Smooth muscle cell (in vitro differentiated cells): ENCODE data around the gene GPR142. TPM values are rescaled to one million over a fixed set of nuclear protein-coding genes. Genes with fewer than 3 reads are reported as not detected.

Experiments used
- DNase-seq: peaks from one replicate; lab custom pipeline; 2025; ENCODE audit not compliant: unreplicated experiment; lab: John Stamatoyannopoulos, UW
- H2AFZ ChIP-seq: fragments of 200-600 bp; sonication (generic); 2 replicates; pipeline ENCODE4 v1.6.0; 2016; ENCODE audit warnings: antibody characterized with exemption, low read depth, mild to moderate bottlenecking
- H3F3A ChIP-seq: fragments of 200-600 bp; sonication (generic); 2 replicates; pipeline ENCODE4 v1.6.0; 2017; ENCODE audit warnings: antibody characterized with exemption, low read depth
- H3K27ac ChIP-seq: fragments of 200-600 bp; sonication (generic); 2 replicates; pipeline ENCODE4 v1.5.1; 2016; ENCODE audit warnings: low read depth, mild to moderate bottlenecking
- H3K27me3 ChIP-seq: fragments of 200-600 bp; sonication (generic); 2 replicates; pipeline ENCODE4 v1.6.1; 2016; ENCODE audit warnings: low read depth, mild to moderate bottlenecking
- H3K36me3 ChIP-seq: fragments of 200-600 bp; sonication (generic); 2 replicates; pipeline ENCODE4 v1.5.1; 2016; ENCODE audit warnings: low read depth
- H3K4me1 ChIP-seq: fragments of 200-600 bp; sonication (generic); 2 replicates; pipeline ENCODE4 v1.5.1; 2016; ENCODE audit warnings: low read depth
- H3K4me2 ChIP-seq: fragments of 200-600 bp; sonication (generic); 2 replicates; pipeline ENCODE4 v1.6.0; 2016; ENCODE audit warnings: mild to moderate bottlenecking
- H3K4me3 ChIP-seq: fragments of 200-600 bp; sonication (generic); 2 replicates; pipeline ENCODE4 v1.5.1; 2016; ENCODE audit warnings: mild to moderate bottlenecking
- H3K79me2 ChIP-seq: fragments of 200-600 bp; sonication (generic); 2 replicates; pipeline ENCODE4 v1.6.0; 2016; ENCODE audit warnings: low read depth, mild to moderate bottlenecking
- H3K9ac ChIP-seq: fragments of 200-600 bp; sonication (generic); 2 replicates; pipeline ENCODE4 v1.6.0; 2016; ENCODE audit warnings: low read depth
- H3K9me3 ChIP-seq: fragments of 200-600 bp; sonication (generic); replicated peaks from 2 replicates; pipeline ENCODE4 v1.5.1; 2016; ENCODE audit warnings: low read depth
- H4K20me1 ChIP-seq: fragments of 200-600 bp; sonication (generic); 2 replicates; pipeline ENCODE4 v1.6.0; 2016; ENCODE audit warnings: low read depth
- WGBS: methylation state at CpG from one replicate; pipeline ENCODE4 v1.1.7; 2016; ENCODE audit warnings: low lambda C conversion rate; 5-methylcytosine and 5-hydroxymethylcytosine counted together
- polyA plus RNA-seq: library from polyadenylated mRNA; unstranded; fragments of >200 nt; fragmentation: Nextera tagmentation; extraction: Ambion mirVana; gene quantifications from 2 replicates; pipeline ENCODE4 v1.2.1, GENCODE V29; 2016
- total RNA-seq: library from RNA; depleted of rRNA; stranded (reverse); fragments of >200 nt; gene quantifications from 2 replicates; pipeline ENCODE4 v1.2.3, GENCODE V29; 2014
- TF ChIP-seq, protein P1 (sequence below): fragments of 200-600 bp; sonication (generic); IDR thresholded peaks from 2 replicates; pipeline ENCODE4 v1.5.1; 2017; ENCODE audit warnings: borderline replicate concordance, mild to moderate bottlenecking, antibody characterized with exemption; ENCODE audit not compliant: insufficient read depth, poor library complexity, severe bottlenecking

GPR142 gene
- total and polyA plus RNA-seq, 2 experiments from 2014 or later, result not detected

DNA sequence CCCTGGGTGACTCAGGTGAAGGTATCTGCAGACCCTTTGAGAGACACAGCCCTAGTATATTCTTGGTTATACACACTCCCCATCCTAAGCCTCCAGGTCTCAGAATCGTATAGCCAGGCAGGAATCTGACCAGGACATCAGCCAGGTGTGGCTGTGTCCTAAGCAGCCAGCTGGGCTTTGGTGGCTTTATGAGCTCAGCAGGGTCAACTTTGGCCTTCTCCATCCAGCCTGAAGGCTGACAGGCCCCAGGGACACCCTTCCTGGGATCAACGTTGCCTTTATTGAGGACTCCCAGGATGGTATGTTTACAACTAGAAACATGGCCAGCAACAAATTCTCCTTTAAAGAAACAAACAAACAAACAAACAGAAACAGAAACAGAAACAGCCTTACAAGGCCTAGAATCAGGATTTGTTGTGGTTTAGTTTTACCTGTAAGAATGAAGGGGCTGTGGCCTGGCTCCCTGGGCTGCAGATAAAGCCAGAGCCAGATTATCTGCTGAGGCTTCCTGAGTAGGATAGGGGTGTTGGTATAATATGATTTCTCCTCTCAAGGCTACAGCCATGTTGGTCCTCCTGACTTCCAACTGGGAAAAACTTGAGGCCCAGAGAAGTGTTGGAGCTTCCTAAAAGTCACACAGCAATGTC lies 32.8 kb upstream of the GPR142 start:
- no peaks in the 10 kb centered on the region for H3K9me3 ChIP-seq
- H3K36me3 ChIP-seq, result no peaks in the 10 kb centered on the region
- 94% methylated on average over 2 of the region's 2 CpGs for WGBS
- DNase-seq, result no peak
- no peaks in the 10 kb centered on the region for H3K79me2 ChIP-seq
- H3K9ac ChIP-seq, result no peak overlapping the region
- H4K20me1 ChIP-seq, result no peaks in the 10 kb centered on the region
- no peak overlapping the region for H2AFZ ChIP-seq
- no peak overlapping the region for H3K4me3 ChIP-seq
- no peak overlapping the region for H3K27ac ChIP-seq
- H3K4me1 ChIP-seq, result no peaks in the 10 kb centered on the region
- no peak overlapping the region for H3K4me2 ChIP-seq
- H3F3A ChIP-seq, result no peaks in the 10 kb centered on the region
- H3K27me3 ChIP-seq, result peaks cover 16% of the 10 kb centered on the region
- TF ChIP-seq, protein P1, sequence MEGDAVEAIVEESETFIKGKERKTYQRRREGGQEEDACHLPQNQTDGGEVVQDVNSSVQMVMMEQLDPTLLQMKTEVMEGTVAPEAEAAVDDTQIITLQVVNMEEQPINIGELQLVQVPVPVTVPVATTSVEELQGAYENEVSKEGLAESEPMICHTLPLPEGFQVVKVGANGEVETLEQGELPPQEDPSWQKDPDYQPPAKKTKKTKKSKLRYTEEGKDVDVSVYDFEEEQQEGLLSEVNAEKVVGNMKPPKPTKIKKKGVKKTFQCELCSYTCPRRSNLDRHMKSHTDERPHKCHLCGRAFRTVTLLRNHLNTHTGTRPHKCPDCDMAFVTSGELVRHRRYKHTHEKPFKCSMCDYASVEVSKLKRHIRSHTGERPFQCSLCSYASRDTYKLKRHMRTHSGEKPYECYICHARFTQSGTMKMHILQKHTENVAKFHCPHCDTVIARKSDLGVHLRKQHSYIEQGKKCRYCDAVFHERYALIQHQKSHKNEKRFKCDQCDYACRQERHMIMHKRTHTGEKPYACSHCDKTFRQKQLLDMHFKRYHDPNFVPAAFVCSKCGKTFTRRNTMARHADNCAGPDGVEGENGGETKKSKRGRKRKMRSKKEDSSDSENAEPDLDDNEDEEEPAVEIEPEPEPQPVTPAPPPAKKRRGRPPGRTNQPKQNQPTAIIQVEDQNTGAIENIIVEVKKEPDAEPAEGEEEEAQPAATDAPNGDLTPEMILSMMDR, result no peak

DNA sequence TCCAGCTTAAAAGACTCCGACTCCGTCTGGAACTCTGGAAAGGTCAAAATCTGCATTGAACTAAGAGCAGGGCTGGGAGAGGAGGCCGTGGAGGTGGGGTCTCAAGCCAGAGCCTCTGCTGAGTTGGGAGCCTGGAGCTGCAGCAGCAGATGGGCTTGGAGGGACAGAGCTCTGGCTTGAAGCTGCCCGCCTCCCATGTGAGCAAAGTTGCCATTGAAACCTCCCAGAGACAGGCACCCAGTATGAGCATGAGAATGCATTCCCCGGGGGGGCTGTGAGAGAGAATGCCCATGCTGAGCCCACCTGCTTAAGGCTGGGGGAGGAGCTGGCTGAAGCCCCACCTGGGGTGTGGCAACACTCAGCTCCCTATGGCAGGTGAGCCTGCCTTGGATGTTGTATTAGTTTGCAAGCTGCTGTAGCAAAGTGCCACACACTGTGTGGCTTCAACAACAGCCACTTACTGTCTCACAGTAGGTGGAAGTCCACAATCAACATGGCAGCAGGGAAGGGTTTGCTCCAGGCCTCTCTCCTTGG lies 31.7 kb upstream of the GPR142 start:
- DNase-seq, result no peak
- Histone ChIP-seq H3K27ac (no peak overlapping the region), H3K4me2 (no peak overlapping the region), H3K4me1 (no peaks in the 10 kb centered on the region), H3F3A (no peaks in the 10 kb centered on the region), H3K9me3 (no peaks in the 10 kb centered on the region), H4K20me1 (no peaks in the 10 kb centered on the region), H3K36me3 (no peaks in the 10 kb centered on the region), H3K4me3 (no peak overlapping the region), H3K27me3 (peaks cover 13% of the 10 kb centered on the region), H2AFZ (no peak overlapping the region), H3K79me2 (no peaks in the 10 kb centered on the region), H3K9ac (no peak overlapping the region)
- TF ChIP-seq, protein P1, result no peak
- 84% methylated on average over 5 of the region's 5 CpGs for WGBS

DNA sequence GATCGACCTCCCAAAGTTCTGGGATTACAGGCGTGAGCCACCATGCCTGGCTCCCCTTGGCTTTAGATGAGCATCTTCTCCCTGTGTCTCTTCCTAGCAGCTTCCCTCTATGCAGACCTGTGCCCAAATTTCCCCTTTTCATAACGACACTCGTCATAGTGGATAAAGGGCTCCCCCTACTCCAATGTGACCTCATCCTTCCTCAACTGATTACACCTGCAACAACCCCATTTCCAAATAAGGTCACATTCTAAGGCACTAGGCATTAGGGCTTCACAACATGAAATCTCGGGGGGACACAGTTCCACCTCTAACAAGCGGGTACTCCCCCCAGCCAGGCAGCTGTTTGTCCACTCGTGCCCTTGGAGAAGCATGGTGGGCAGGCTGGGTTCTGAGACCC lies 31.0 kb upstream of the GPR142 start:
- H3K4me1 ChIP-seq, result no peaks in the 10 kb centered on the region
- H3K4me2 ChIP-seq, result no peak overlapping the region
- no peaks in the 10 kb centered on the region for H3K79me2 ChIP-seq
- DNase-seq, result no peak
- H3K4me3 ChIP-seq, result no peak overlapping the region
- H3K36me3 ChIP-seq, result no peaks in the 10 kb centered on the region
- no peaks in the 10 kb centered on the region for H4K20me1 ChIP-seq
- H3K9me3 ChIP-seq, result no peaks in the 10 kb centered on the region
- TF ChIP-seq, protein P1, result no peak
- H3K27ac ChIP-seq, result no peak overlapping the region
- peaks cover 13% of the 10 kb centered on the region for H3K27me3 ChIP-seq
- H2AFZ ChIP-seq, result no peak overlapping the region
- H3F3A ChIP-seq, result no peaks in the 10 kb centered on the region
- no peak overlapping the region for H3K9ac ChIP-seq
- WGBS, result 87% methylated on average over 7 of the region's 7 CpGs
